Thyroid gland (tissue), 4 donors: ENCODE data around the gene YJU2.

ENCODE experiments used
- CTCF ChIP-seq, 6 experiments: fragments of 200-600 bp in 3 of 6; fragments of 450-650 bp in 3 of 6; sonication (generic) in 3 of 6; IDR thresholded peaks; one replicate each; pipeline ENCODE4 v1.5.1; 2016 to 2019; ENCODE audit warnings: antibody characterized with exemption in 6 of 6, mild to moderate bottlenecking in 2 of 6, inconsistent platforms in 1 of 6, moderate library complexity in 1 of 6
- POLR2A ChIP-seq, 2 donors: fragments of 450-650 bp; IDR thresholded peaks; one replicate each; pipeline ENCODE4 v1.6.1; 2017; ENCODE audit warnings: antibody characterized with exemption in 2 of 2, mild to moderate bottlenecking in 2 of 2, moderate library complexity in 1 of 2

GRCh38 chr19:4213116-4213515, 33.8 kb upstream of the YJU2 start:
- no peak for TF ChIP-seq CTCF (IDR thresholded peaks at IDR 0.05)
- TF ChIP-seq POLR2A (IDR thresholded peaks at IDR 0.05) = no peak
